HG02884 (cell line): Measurements from ENCODE around the gene GNAI3.
A peak's percentile ranks its signal among the peaks of the same experiment; 100 is the strongest.

ENCODE experiments used
- ATAC-seq: cut with Tn5 transposase; IDR thresholded peaks from one replicate; pipeline ENCODE4 v1.9.1; 2021; ENCODE audit warnings: mild to moderate bottlenecking, moderate library complexity; ENCODE audit not compliant: unreplicated experiment

The GNAI3 gene

GRCh38 chr1:109592916-109593315 lies 44.5 kb downstream of the GNAI3 start:
- no peak for ATAC-seq

GRCh38 chr1:109595531-109595930 lies 47.1 kb downstream of the GNAI3 start:
- no peak for ATAC-seq

GRCh38 chr1:109598156-109598555 lies 49.7 kb downstream of the GNAI3 start:
- no peak for ATAC-seq

GRCh38 chr1:109598655-109599054 lies 50.2 kb downstream of the GNAI3 start:
- no peak for ATAC-seq

- no peak for ATAC-seq
Measured at GRCh38 chr1:109603229-109603628, 54.8 kb downstream of the GNAI3 start.

- ATAC-seq, result no peak
Measured at GRCh38 chr1:109605381-109605780, 57.0 kb downstream of the GNAI3 start.

- no peak for ATAC-seq
Measured at GRCh38 chr1:109609881-109610280, 61.5 kb downstream of the GNAI3 start.

GRCh38 chr1:109610609-109611307 lies 62.3 kb downstream of the GNAI3 start:
- ATAC-seq, result no peak

GRCh38 chr1:109611308-109611990 lies 63.0 kb downstream of the GNAI3 start:
- no peak for ATAC-seq

- no peak for ATAC-seq
Measured at GRCh38 chr1:109613361-109614147, 65.1 kb downstream of the GNAI3 start.

- ATAC-seq, result no peak
Measured at GRCh38 chr1:109615879-109616278, 67.5 kb downstream of the GNAI3 start.

- no peak for ATAC-seq
Measured at GRCh38 chr1:109616391-109616790, 68.0 kb downstream of the GNAI3 start.

- no peak for ATAC-seq
Measured at GRCh38 chr1:109617291-109617801, 68.9 kb downstream of the GNAI3 start.

- ATAC-seq, result no peak
Measured at GRCh38 chr1:109618661-109619575, 70.5 kb downstream of the GNAI3 start.

- peak; percentile 43 for ATAC-seq
Measured at GRCh38 chr1:109619576-109620400, 71.4 kb downstream of the GNAI3 start, which contains the start of the genes AMPD2 and GNAT2. Gene AMPD2 (plus strand): TSS chr1:109619837. CDS start chr1:109621176, 1,339 bp downstream. Gene GNAT2 (minus strand): TSS chr1:109619616. CDS start chr1:109612870, 6,746 bp downstream.

GRCh38 chr1:109620401-109620791 lies 72.0 kb downstream of the GNAI3 start:
- ATAC-seq, result no peak

GRCh38 chr1:109620841-109621286 lies 72.4 kb downstream of the GNAI3 start:
- peak; percentile 66 for ATAC-seq

- no peak for ATAC-seq
Measured at GRCh38 chr1:109621379-109622136, 73.1 kb downstream of the GNAI3 start.
